ENCODE measurements around the gene RFC1.
"Not testable (repeated sequence)": the region's sequence is repeated elsewhere in the genome, so short reads cannot be mapped to it uniquely, and the experiment has no call there.

Gene RFC1, protein sequence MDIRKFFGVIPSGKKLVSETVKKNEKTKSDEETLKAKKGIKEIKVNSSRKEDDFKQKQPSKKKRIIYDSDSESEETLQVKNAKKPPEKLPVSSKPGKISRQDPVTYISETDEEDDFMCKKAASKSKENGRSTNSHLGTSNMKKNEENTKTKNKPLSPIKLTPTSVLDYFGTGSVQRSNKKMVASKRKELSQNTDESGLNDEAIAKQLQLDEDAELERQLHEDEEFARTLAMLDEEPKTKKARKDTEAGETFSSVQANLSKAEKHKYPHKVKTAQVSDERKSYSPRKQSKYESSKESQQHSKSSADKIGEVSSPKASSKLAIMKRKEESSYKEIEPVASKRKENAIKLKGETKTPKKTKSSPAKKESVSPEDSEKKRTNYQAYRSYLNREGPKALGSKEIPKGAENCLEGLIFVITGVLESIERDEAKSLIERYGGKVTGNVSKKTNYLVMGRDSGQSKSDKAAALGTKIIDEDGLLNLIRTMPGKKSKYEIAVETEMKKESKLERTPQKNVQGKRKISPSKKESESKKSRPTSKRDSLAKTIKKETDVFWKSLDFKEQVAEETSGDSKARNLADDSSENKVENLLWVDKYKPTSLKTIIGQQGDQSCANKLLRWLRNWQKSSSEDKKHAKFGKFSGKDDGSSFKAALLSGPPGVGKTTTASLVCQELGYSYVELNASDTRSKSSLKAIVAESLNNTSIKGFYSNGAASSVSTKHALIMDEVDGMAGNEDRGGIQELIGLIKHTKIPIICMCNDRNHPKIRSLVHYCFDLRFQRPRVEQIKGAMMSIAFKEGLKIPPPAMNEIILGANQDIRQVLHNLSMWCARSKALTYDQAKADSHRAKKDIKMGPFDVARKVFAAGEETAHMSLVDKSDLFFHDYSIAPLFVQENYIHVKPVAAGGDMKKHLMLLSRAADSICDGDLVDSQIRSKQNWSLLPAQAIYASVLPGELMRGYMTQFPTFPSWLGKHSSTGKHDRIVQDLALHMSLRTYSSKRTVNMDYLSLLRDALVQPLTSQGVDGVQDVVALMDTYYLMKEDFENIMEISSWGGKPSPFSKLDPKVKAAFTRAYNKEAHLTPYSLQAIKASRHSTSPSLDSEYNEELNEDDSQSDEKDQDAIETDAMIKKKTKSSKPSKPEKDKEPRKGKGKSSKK

DNA sequence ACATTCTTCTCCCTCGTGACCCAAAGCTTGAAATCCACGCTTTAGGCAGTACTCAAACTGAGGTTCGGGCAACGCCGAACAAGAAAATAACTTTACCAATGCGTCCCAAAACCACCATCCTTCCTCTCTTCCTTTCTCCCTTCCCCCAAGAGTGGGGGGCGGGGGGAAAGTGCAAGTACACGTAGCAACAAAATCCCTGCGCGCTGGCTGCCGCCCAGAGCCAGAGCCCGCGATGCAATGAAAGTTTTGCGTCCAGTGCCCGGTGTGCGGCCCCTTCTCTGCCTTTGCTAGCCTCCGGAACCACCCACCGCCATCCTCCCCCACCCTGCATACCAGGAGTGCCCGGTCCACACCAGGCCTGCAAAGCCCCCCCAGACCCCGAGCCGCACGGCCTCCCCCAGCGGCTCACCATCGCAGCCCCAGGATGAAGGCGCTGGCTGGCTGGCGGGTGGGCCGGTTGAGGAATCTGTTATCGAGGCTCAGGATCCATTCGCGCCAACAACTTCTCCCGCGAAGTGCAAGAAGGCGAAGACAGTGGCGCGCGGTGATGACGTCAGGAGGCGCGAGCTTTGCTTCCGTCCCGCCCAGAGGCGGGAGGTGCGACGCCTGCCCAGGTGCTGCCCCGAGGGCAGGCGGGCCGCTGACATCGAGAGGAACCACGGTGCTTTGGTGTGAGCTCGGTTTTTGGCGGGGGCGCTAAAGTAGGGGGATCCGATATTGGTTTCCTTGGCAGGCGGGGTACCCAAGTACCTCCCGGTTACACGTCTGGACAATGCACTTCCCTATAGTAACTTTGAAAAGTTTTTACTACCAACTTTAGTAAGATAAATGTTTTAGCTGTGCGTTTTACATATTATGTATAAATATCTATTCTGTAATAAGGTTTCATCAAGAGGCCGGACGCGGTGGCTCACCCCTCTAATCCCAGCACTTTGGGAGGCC lies at the start of gene RFC1:
TSS of gene RFC1 (minus strand) at position 533 of the 942 bp plus-strand sequence. CDS start at position 412, 121 bp downstream.
- DNase-seq (ENCODE audit: low spot score), result peak; percentile 83

DNA sequence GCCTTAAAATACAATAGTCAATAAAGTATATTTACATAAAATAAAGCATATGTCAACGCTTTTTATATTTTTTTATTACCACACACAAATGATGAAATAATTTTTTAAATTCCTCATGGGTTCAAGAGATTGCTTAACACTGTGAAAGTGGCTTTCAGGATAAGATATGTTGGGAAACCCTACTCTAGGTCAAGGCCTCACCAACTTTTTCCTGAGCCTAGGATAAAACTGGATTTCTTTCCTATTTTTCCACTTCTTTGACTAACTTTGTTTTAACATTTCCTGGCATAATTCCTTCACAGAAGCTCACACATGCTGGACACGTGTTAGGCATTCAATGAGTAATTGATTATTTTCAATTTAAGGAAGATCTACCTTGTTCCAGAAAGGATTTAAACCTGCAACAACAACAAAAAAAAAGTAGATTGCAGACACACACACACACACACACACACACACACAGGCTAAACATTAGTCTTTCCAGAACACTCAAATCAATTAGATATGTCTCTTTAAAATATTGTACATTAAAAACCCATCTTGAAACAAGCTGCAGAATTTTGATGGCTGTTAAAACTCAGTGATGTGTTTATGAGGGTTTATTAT lies 49.6 kb upstream of the RFC1 start:
- no peak for DNase-seq (ENCODE audit: low spot score)

DNA sequence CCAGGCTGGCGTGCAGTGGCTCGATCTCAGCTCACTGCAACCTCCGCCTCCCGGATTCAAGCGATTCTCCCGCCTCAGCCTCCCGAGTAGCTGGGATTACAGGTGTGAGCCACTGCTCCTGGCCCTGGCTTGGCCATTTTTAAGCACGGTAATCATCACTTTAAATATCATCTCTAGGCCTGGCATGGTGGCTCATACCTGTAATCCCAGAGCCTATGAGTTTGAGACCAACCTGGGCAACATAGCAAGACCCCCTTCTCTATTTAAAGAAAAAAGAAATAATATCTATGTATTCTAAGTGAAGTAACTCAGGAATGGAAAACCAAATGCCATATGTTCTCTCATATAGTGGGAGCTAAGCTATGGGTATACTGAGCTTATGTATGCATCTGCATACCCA lies 45.4 kb upstream of the RFC1 start:
- DNase-seq (ENCODE audit: low spot score), result not testable (repeated sequence)

DNA sequence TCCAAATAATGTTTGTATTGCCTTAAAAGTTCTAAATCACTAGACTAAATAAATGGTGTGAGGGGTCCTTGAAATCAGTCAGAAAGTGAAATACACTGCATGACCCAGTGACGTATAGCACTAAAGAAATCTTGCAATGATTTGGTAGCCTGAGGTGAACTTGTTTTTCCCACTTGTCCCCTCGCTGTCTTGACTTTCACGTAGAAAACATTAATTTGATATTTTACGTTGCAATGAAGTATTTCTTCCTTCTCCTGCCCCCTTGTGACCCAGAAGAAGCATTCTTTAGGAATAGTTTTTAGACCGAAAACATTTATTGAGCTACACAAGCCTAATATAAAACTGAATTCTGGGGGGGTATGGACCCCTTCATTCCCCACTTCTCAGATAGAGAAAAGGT lies 44.3 kb upstream of the RFC1 start:
- peak; percentile 9 for DNase-seq (ENCODE audit: low spot score)

DNA sequence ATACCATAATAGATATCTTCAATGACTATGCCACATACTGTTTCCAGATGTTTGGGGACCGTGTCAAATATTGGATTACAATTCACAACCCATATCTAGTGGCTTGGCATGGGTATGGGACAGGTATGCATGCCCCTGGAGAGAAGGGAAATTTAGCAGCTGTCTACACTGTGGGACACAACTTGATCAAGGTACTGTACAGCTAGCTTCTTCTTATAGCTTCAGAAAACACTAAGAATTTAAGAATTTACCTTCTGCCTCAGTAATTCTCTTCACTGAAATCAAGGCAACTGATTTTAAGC lies 41.4 kb upstream of the RFC1 start:
- DNase-seq (ENCODE audit: low spot score), result no peak

DNA sequence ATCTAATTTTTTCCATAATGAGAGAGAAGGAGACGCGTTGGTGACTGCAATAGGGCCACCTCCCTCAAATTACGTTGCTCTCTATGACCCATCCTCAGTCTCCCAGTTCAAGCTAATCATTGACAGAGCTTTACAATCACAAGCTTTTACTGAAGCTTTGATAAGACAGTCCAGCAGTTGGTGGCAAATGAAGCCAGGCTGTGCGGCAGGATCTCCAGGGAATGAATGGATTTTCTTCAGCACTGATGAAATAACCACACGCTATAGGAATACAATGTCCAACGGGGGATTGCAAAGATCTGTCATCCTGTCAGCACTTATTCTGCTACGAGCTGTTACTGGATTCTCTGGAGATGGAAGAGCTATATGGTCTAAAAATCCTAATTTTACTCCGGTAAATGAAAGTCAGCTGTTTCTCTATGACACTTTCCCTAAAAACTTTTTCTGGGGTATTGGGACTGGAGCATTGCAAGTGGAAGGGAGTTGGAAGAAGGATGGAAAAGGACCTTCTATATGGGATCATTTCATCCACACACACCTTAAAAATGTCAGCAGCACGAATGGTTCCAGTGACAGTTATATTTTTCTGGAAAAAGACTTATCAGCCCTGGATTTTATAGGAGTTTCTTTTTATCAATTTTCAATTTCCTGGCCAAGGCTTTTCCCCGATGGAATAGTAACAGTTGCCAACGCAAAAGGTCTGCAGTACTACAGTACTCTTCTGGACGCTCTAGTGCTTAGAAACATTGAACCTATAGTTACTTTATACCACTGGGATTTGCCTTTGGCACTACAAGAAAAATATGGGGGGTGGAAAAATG lies 40.8 kb upstream of the RFC1 start, which contains the start of gene KLB:
TSS of gene KLB (plus strand) at position 168 of the 821 bp plus-strand sequence. CDS start at position 188, 20 bp downstream.
- no peak for DNase-seq (ENCODE audit: low spot score)

DNA sequence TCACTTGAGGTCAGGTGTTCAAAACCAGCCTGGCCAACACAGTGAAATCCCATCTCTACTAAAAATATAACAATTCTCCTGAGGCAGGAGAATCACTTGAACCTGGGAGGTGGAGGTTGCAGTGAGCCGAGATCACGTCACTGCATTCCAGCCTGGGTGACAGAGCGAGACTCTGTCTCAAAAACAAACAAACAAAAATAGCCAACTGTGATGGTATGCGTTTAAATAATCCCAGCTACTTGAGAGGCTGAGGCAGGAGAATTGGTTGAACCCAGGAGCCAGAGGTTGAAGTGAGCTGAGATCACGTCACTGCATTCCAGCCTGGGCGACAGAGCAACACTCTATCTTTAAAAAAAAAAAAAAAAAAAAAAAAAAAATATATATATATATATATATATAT lies 35.5 kb upstream of the RFC1 start:
- not testable (repeated sequence) for DNase-seq (ENCODE audit: low spot score)

DNA sequence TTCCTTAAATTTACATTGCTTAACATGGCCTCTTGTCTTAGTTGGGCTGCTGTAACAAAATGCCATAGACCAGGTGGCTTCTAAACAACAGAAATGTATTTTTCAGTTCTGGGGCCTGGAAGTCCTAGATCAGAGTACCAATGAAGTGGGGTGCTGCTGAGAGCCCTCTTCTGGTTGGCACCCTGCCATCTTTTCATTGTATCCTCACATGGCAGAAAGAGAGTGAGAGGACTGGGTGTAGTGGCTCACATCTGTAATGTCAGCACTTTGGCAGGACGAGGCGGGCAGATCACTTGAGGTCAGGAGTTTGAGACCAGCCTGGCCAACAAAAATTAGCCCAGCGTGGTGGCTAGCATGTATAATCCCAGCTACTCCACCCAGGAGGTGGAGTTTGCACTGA lies 28.5 kb upstream of the RFC1 start:
- DNase-seq (ENCODE audit: low spot score), result no peak

DNA sequence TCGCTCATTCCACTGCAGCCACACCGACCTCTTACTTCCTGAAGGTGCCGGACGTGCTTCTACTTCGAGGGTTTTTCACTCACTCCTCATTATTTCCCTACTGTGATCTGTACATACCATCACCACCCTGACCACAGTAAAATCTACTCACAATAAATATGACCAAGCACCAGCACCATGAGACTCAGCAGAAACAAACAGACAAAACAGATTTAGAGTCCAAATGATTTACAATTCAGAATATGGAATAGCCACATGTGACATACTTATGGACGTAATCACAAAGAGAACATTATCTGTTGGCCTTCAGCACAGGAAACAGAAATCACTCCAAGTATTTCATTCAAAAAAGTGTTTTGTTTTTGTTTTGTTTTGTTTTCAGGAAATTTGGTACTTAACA lies 24.4 kb upstream of the RFC1 start:
- DNase-seq (ENCODE audit: low spot score), result no peak

DNA sequence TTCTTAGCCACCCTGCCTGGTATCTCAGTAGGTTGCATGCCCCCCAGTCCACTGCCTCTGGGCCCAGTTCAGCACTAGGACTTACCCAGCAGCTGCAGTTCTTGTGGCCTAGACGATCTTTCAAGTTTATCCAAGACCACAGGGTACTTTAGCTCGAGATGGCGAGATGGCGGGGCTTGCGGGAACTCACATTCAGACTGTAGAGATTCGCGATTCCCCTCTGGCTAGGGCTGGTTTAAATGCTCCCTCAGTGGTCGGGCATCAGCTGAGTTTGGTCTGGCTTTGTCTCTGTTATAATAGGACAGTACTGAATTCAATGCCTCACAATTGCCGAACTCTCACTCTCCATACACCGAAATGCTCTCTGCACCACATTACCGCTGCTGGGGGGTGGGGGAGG lies 18.4 kb upstream of the RFC1 start:
- no peak for DNase-seq (ENCODE audit: low spot score)

DNA sequence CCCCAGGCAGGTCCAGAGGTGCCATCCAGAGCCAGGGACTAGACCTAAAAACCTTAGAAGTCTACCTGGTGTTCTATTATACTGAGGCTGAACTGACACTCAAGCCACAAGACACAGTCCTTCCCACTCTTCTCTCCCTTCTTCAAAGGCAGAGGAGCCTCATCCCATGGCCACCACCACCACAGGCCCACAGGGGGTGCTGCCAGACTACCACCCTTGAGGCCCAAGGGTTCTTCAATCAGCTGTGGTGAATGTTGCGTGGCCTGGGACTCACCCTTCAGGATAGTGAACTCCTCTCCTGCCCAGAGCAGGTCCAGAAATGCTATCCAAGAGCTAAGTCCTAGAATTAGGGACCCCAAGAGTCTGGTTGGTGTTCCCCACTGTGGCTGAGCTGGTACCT lies 17.5 kb upstream of the RFC1 start:
- DNase-seq (ENCODE audit: low spot score), result no peak

DNA sequence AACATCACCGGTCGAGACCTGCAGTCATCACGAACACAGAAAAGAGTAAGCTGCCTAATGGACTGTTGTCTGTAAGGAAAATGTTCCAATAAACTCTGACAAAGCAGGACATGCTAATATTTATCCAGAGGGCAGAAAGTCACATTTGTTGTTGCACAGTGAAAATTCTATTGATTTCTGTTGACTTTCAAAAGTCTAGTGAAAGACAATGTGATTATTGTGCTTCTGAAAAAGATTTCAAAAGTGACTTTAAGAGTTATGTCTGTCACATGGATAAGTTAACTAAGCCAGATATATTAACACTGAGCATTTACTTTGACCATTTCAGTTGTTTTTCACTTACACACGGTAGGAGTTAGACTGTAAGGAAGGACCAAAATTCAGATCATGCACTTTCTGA lies 9.3 kb upstream of the RFC1 start:
- DNase-seq (ENCODE audit: low spot score), result no peak

DNA sequence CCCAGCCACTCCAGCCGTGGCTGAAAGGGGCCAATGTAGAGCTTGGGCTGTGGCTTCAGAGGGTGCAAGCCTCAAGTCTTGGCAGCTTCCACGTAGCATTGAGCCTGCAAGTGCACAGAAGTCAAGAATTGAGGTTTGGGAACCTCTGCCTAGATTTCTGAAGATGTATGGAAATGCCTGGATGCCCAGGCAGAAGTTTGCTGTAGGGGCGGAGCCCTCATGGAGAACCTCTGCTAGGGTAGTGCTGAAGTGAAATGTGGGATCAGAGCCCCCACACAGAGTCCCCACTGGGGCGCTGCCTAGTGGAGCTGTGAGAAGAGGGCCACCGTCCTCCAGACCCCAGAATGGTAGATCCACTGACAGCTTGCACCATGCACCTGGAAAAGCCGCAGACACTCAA lies 5.0 kb upstream of the RFC1 start:
- DNase-seq (ENCODE audit: low spot score), result not testable (repeated sequence)

DNA sequence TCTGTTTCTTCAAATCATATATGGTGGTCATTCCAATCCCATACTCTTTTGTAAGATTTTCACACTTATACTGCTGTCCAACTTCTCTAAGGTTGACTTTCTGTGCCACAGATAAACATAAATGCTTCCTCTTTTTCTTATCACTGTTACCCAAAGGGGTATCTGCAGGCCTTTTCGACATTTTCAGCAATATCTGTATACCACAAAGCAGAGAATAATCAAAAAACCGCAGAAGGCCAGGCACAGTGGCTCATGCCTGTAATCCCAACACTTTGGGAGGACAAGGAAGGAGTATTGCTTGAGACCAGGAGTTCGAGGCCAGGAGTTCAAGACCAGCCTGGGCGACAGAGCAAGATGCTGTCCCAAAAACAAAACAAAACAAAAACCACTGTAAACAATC lies 3.1 kb upstream of the RFC1 start:
- no peak for DNase-seq (ENCODE audit: low spot score)

DNA sequence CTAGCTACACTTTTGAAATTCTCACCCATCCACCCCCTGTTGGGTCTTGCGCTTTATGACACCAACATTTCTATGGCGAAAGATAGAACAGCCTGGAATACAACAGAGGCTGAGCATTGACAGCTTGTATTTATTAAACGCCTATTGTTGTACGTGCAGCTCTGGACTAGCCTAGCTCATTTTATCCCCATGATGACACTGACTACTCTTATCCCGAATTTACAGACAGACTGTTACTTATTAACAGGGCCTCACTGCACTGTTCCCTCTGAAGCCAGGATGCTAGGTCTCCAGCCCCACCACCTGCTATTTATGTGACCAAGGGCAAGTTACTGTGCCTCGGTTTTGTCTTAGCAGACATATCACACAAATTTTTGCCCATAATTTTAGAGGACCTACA lies 1.0 kb upstream of the RFC1 start:
- DNase-seq (ENCODE audit: low spot score), result no peak

DNA sequence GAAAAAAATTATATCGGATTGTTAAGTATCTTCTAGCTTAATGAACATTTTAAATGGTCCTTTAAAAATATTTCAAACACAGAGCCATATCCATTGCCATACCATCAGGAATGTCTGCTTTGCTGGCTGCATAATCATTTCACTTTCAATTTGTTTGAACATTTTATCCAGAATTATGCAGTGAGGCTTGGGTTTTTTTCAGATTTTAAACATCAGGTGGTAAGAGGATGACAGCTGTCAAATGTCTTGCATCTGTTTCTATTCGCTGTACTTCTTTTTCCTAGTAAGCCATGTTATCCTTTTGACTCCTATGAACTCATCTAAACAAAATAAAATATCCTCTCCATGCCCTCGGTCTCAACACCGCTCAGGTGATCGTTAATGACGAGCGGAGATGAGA lies 802 bp downstream of the RFC1 start:
- no peak for DNase-seq (ENCODE audit: low spot score)

DNA sequence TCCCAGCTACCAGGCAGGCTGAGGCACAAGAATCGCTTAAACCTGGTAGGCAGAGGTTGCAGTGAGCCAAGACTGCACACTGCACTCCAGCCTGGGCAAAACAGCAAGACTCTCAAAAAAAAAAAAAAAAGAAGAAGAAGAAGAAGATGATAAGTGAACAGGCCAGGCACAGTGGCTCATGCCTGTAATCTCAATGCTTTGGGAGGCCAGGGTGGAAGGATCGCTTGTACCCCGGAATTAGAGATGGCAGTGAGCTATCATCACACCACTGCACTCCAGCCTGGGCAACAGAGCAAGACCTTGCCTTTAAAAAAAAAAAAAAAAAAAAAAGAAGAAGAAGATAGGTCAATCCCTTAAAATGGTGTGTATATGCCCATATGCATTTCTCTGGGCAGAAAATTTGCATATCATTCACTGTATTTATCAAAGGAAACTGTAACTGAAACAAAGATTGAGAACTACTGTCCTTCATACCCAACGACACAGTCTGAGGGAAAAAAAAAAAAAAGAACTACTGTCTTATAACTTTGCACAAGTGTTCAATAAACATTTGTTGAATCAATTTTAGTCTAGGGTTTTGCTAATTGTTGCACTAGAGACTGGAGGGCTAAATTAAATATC lies 2.3 kb downstream of the RFC1 start:
- DNase-seq (ENCODE audit: low spot score), result no peak

DNA sequence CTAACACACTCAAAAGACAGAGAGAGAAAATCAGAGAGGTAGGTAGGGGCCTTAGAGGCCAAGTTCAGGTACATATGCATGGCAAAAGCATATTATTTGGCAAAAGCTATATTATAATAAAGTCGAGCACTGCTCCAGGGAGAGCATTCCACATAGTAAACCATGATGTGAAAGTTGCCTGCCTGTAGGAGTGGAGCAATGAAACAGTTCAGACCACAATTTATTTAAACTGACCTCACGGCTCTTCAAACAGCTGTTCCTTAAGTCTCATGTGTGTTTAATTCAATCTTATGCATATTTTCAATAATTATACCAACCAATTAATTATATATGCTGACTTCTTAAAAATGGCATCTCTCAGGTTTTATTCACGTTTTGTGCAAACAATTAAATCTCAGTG lies 3.3 kb downstream of the RFC1 start:
- no peak for DNase-seq (ENCODE audit: low spot score)

DNA sequence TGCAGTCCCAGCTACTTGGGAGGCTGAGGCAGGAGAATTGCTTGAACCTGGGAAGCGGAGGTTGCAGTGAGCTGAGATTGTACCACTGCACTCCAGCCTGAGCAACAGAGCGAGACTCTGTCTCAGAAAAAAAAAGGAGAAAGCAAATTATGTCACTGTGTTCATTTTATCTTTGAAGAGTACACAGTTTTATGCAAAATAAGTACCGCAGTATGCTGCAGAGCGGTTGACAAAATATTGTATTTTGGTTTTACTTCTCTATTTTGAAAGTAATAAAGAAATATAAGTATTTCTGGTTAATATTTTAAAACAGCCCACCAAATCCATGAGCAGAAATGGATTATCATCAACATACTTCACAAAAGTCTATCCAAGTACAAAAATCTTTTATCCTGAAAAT lies 5.6 kb downstream of the RFC1 start:
- DNase-seq (ENCODE audit: low spot score), result not testable (repeated sequence)

DNA sequence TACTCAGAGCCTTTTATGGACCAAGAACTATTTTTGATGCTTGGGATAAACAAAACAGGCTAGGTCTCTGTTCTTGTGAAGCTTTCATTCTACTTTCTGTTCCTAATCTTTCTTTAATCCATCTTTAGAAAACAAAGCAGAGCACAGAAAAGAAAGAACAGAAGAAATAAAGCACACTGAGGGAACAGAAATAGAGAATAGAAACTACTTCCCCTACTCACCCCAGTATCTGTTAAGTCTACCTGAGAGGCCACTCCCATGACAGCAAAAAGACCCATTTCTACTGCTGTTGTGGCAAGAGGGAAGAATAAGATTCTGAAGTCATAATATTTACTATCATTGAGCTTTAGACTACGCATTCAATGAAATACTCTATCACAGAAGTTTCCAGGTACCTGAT lies 9.2 kb downstream of the RFC1 start:
- DNase-seq (ENCODE audit: low spot score), result no peak
